ENCODE data around the gene CLIC1. TPM values are rescaled to one million over a fixed set of nuclear protein-coding genes. Genes with fewer than 3 reads are reported as not detected.

The CLIC1 gene
- total RNA-seq, 1 experiment from 2014 or later, result 374 TPM

DNA sequence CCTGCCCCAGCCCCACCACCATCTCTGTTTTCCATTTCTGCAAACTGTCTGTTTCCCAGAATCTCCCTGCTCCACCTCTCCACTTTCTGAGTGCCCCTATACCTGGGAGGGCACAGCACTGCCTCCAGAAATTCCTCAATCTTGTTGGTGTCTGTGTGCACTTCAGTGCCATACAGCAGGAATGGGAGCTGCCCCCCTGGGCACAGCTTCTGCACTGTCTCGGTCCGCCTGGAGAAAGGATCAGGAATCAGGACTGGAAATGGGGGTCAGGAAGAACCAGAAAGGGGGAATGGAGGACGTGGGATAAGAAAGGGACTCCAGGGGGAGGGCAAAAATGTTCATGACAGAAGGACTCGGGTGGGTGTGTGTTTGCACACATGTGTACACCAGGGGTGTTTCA lies 2.6 kb downstream of the CLIC1 start:
- Histone ChIP-seq H3K4me3 (ENCODE audit: low read depth, low read length) (peak overlapping the region; percentile 71), H3K4me1 (peaks cover 30% of the 10 kb centered on the region), H3K36me3 (ENCODE audit: control insufficient read depth, insufficient read depth, low read length) (peaks cover 4% of the 10 kb centered on the region; the same call in 1 of the 2 replicates), H3K27me3 (replicated peaks; ENCODE audit: control insufficient read depth, insufficient read depth, low read length) (no peaks in the 10 kb centered on the region), H3K9me3 (no peaks in the 10 kb centered on the region)
- peak overlapping the region; percentile 95 for H3K4me3 Mint-ChIP-seq (ENCODE audit: unreplicated experiment)
- H3K27ac Mint-ChIP-seq (ENCODE audit: unreplicated experiment), result peak overlapping the region; percentile 98
- CTCF ChIA-PET, result interaction anchor here (1.1 kb wide), 1 partner anchor 36 kb away, joined by 4 read pairs; no protein-coding TSS in a partner anchor
- H3K4me1 Mint-ChIP-seq (ENCODE audit: low read depth, unreplicated experiment), result peaks cover 41% of the 10 kb centered on the region
- intact Hi-C loops (cut with micrococcal nuclease; ENCODE audit: unreplicated experiment), result no loop called here
- BruUV-seq (replicated peaks), result no TSS peak
- no peaks in the 10 kb centered on the region for H3K9me3 Mint-ChIP-seq (ENCODE audit: unreplicated experiment)
- TF ChIP-seq, protein P1, sequence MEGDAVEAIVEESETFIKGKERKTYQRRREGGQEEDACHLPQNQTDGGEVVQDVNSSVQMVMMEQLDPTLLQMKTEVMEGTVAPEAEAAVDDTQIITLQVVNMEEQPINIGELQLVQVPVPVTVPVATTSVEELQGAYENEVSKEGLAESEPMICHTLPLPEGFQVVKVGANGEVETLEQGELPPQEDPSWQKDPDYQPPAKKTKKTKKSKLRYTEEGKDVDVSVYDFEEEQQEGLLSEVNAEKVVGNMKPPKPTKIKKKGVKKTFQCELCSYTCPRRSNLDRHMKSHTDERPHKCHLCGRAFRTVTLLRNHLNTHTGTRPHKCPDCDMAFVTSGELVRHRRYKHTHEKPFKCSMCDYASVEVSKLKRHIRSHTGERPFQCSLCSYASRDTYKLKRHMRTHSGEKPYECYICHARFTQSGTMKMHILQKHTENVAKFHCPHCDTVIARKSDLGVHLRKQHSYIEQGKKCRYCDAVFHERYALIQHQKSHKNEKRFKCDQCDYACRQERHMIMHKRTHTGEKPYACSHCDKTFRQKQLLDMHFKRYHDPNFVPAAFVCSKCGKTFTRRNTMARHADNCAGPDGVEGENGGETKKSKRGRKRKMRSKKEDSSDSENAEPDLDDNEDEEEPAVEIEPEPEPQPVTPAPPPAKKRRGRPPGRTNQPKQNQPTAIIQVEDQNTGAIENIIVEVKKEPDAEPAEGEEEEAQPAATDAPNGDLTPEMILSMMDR (IDR thresholded peaks at IDR 0.05; ENCODE audit: insufficient read depth in 1 of 2, low read depth in 1 of 2, low read length in 1 of 2, severe bottlenecking in 1 of 2, unreplicated experiment in 1 of 2), result no peak
- POLR2A ChIA-PET, result no interaction called here
- H3K36me3 Mint-ChIP-seq (ENCODE audit: insufficient read depth, unreplicated experiment), result peaks cover 95% of the 10 kb centered on the region
- no peak for DNase-seq
- no peaks in the 10 kb centered on the region for H3K27me3 Mint-ChIP-seq (ENCODE audit: insufficient read depth, unreplicated experiment)

DNA sequence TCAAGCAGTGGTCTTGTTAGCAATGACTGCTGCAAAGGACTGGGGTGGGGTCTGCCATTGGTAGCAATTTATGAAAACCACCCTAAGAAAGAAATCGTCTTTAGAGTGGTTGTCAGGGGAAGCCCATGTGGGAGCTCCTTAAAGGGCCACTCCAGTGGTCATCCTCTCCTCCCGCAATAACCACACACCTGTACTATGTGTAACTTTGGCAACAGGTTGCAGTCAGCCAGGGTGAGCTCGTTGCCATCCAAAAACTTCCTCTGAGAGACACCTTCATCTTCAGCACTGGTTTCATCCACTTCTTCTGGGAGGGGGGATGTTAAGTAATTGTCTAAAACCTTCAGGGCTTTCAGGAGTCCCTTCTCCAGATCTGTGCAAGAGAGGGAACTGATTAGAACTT lies 4.3 kb downstream of the CLIC1 start:
- Histone ChIP-seq H3K27me3 (replicated peaks; ENCODE audit: control insufficient read depth, insufficient read depth, low read length) (no peaks in the 10 kb centered on the region), H3K9me3 (no peaks in the 10 kb centered on the region), H3K4me1 (peaks cover 20% of the 10 kb centered on the region), H3K4me3 (ENCODE audit: low read depth, low read length) (no peak overlapping the region), H3K36me3 (ENCODE audit: control insufficient read depth, insufficient read depth, low read length) (peaks cover 9% of the 10 kb centered on the region)
- no peak overlapping the region for H3K4me3 Mint-ChIP-seq (ENCODE audit: unreplicated experiment)
- H3K4me1 Mint-ChIP-seq (ENCODE audit: low read depth, unreplicated experiment), result peaks cover 27% of the 10 kb centered on the region
- ChIA-PET POLR2A (no interaction called here), CTCF (no interaction called here)
- TF ChIP-seq, protein P1 (IDR thresholded peaks at IDR 0.05; ENCODE audit: insufficient read depth in 1 of 2, low read depth in 1 of 2, low read length in 1 of 2, severe bottlenecking in 1 of 2, unreplicated experiment in 1 of 2), result no peak
- BruUV-seq (replicated peaks), result no TSS peak
- peaks cover 97% of the 10 kb centered on the region for H3K36me3 Mint-ChIP-seq (ENCODE audit: insufficient read depth, unreplicated experiment)
- intact Hi-C loops (cut with micrococcal nuclease; ENCODE audit: unreplicated experiment), result no loop called here
- no peaks in the 10 kb centered on the region for H3K27me3 Mint-ChIP-seq (ENCODE audit: insufficient read depth, unreplicated experiment)
- no peak for DNase-seq
- H3K9me3 Mint-ChIP-seq (ENCODE audit: unreplicated experiment), result no peaks in the 10 kb centered on the region
- H3K27ac Mint-ChIP-seq (ENCODE audit: unreplicated experiment), result no peak overlapping the region

DNA sequence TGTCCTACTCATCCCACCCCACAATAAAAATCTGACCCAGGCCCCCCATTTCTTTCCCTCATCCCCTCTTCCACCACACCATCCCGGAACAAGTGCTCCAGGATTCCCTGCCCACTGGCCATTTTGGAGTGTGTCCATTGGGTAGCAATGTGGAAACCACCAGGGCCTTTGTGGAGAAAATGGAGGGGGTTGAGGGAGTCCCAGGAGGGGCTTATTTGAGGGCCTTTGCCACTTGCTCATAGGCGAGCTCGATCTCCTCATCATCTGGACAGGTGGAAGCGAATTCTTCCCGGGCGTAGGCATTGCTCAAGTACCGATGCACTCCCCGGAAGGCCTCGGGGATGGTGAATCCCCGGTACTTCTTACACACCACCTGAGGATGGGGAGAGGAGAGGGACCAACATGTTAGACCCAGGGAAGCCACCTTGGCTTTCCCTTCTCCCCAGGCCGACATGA lies 5.7 kb downstream of the CLIC1 start:
- ChIA-PET CTCF (interaction anchor here (1.2 to 2.5 kb wide), 7 partner anchors 9 to 97 kb away, joined by 3 to 30 read pairs (median 5); partner anchors contain the start of genes HSPA1B and MSH5), POLR2A (interaction anchor here (0.5 to 2.0 kb wide), 8 partner anchors 8 to 1242 kb away, joined by 3 to 59 read pairs (median 6); partner anchors contain the start of genes HSPA1B, MSH5 and NEU1)
- no TSS peak for BruUV-seq (replicated peaks)
- Mint-ChIP-seq H3K27ac (ENCODE audit: unreplicated experiment) (peak overlapping the region; percentile 84), H3K9me3 (ENCODE audit: unreplicated experiment) (no peaks in the 10 kb centered on the region), H3K36me3 (ENCODE audit: insufficient read depth, unreplicated experiment) (peaks cover 96% of the 10 kb centered on the region), H3K4me3 (ENCODE audit: unreplicated experiment) (peak overlapping the region; percentile 87), H3K27me3 (ENCODE audit: insufficient read depth, unreplicated experiment) (no peaks in the 10 kb centered on the region), H3K4me1 (ENCODE audit: low read depth, unreplicated experiment) (peaks cover 27% of the 10 kb centered on the region)
- TF ChIP-seq, protein P1 (IDR thresholded peaks at IDR 0.05; ENCODE audit: insufficient read depth in 1 of 2, low read depth in 1 of 2, low read length in 1 of 2, severe bottlenecking in 1 of 2, unreplicated experiment in 1 of 2), result no peak
- DNase-seq, result no peak
- H3K4me1 ChIP-seq, result peaks cover 16% of the 10 kb centered on the region
- no peaks in the 10 kb centered on the region for H3K9me3 ChIP-seq
- peaks cover 9% of the 10 kb centered on the region for H3K36me3 ChIP-seq (ENCODE audit: control insufficient read depth, insufficient read depth, low read length)
- H3K27me3 ChIP-seq (replicated peaks; ENCODE audit: control insufficient read depth, insufficient read depth, low read length), result no peaks in the 10 kb centered on the region
- H3K4me3 ChIP-seq (ENCODE audit: low read depth, low read length), result no peak overlapping the region
- intact Hi-C loops (cut with micrococcal nuclease; ENCODE audit: unreplicated experiment), result loop anchor here (1.0 kb wide), 1 partner anchor 8 kb away; no protein-coding TSS in a partner anchor
